Measurements from ENCODE around the gene ZNF106.

ZNF106 gene

DNA sequence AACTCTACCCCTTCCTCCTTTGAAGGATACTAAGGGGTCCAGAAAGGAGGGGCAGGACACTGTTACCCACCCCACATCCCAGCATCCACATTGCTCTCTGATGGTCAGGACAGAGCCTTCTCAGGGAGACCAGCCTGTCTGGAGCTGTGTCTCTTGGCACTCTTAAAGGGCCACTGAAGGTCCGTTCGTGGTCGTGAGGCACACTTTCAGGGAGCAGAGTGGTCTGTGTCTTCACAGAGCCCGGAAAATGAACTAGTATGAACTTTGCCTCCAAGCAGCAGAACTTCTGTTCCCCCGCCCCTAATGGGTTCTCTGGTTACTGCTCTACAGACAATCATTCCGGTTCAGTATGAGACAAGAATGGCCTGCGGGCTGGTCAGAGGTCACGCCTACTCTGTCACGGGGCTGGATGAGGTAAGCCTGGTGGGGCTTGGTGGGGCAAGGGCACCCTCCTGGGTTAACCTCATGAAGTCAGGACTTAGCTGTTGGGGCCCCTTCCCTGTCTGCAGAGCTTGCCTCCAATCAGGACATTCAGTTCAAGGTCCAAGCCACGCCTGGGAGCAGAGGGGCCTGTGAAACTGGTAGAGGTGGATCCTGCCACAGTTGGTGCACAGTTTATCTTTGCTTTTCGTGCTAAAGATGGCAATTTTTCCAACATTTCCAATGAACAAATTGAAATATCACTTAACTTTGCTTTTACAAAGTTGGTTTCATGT, 98.5 kb downstream of the ZNF106 start:
- H2AFZ ChIP-seq (ENCODE audit: low read depth, low read length, severe bottlenecking): no peak overlapping the region
- no peaks in the 10 kb centered on the region for H3K79me2 ChIP-seq (ENCODE audit: insufficient read depth, low read length)
- H3K4me3 ChIP-seq (ENCODE audit: insufficient read depth, low read length, poor library complexity, severe bottlenecking): no peak overlapping the region
- no peaks in the 10 kb centered on the region for H3K9me3 ChIP-seq (ENCODE audit: insufficient read depth, low read length)
- H3K9me2 ChIP-seq (replicated peaks; ENCODE audit: insufficient read depth, low read length): no peaks in the 10 kb centered on the region
- H3F3A ChIP-seq (ENCODE audit: insufficient read depth): no peaks in the 10 kb centered on the region
- no peaks in the 10 kb centered on the region for H3K27me3 ChIP-seq (ENCODE audit: low read length)
- H3K27ac ChIP-seq (ENCODE audit: low read depth, low read length): no peak overlapping the region
- H4K20me1 ChIP-seq (ENCODE audit: low read depth, low read length): no peaks in the 10 kb centered on the region
- H3K4me2 ChIP-seq (ENCODE audit: low read depth, low read length, poor library complexity, severe bottlenecking): no peak overlapping the region
- no peak for TF ChIP-seq EZH2phosphoT487 (conservative IDR thresholded peaks at IDR 0.05; ENCODE audit: low read length)
- TF ChIP-seq, protein P1, sequence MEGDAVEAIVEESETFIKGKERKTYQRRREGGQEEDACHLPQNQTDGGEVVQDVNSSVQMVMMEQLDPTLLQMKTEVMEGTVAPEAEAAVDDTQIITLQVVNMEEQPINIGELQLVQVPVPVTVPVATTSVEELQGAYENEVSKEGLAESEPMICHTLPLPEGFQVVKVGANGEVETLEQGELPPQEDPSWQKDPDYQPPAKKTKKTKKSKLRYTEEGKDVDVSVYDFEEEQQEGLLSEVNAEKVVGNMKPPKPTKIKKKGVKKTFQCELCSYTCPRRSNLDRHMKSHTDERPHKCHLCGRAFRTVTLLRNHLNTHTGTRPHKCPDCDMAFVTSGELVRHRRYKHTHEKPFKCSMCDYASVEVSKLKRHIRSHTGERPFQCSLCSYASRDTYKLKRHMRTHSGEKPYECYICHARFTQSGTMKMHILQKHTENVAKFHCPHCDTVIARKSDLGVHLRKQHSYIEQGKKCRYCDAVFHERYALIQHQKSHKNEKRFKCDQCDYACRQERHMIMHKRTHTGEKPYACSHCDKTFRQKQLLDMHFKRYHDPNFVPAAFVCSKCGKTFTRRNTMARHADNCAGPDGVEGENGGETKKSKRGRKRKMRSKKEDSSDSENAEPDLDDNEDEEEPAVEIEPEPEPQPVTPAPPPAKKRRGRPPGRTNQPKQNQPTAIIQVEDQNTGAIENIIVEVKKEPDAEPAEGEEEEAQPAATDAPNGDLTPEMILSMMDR (IDR thresholded peaks at IDR 0.05; ENCODE audit: insufficient read depth, low read length, poor library complexity, severe bottlenecking): no peak
- H3K9ac ChIP-seq (ENCODE audit: low read length): no peak overlapping the region
- no peaks in the 10 kb centered on the region for H3K36me3 ChIP-seq (ENCODE audit: low read length)

DNA sequence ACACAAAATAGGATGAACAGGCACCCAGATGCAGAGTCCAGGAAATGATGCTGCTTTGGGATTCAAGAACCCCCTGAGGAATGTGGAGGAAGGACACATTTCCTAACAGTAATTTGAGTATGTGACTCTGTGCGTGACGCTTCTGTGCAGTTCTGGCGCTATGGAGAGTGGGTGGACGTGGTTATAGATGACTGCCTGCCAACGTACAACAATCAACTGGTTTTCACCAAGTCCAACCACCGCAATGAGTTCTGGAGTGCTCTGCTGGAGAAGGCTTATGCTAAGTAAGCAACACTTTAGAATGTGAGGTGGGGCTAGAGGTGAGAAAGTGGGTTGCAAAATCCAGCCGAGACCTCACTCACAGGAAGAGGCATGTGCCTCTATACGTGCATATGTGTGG, 103.3 kb downstream of the ZNF106 start:
- Histone ChIP-seq H3K4me2 (ENCODE audit: low read depth, low read length, poor library complexity, severe bottlenecking) (no peak overlapping the region), H3K9ac (ENCODE audit: low read length) (no peak overlapping the region)

DNA sequence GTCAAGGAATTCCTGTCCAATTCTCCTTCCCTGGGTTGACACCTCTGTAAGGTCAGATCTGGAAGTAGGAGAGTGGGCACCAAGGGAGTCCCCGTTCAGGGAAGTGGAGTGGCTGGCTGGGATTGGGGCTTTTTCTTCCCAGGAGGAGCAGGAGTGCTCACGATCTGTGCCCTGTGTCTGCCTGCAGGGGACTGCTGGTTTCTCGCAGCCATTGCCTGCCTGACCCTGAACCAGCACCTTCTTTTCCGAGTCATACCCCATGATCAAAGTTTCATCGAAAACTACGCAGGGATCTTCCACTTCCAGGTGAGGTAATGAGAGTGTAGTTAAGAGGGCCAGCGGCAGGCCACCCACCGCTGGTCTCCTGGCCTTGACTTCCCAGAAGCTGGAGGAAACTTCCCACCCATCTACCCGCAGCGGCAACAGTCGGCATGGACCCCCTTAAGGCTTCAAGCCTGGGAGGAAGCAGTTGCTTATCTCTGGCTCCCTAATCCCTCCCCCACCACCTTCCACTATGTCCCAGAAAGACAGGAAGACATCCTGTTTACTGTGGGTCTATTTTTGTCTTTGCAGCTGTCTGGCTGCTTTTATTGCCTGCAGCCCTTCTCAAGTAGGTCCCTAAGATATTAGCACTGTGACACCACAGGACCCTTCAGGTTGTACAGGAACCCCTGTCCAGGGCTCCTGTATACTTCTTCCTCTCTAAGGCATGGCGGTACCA, 104.8 kb downstream of the ZNF106 start:
- no peak overlapping the region for H3K4me3 ChIP-seq (ENCODE audit: insufficient read depth, low read length, poor library complexity, severe bottlenecking)
- no peak overlapping the region for H3K9ac ChIP-seq (ENCODE audit: low read length)
- no peak overlapping the region for H3K4me2 ChIP-seq (ENCODE audit: low read depth, low read length, poor library complexity, severe bottlenecking)
- no peaks in the 10 kb centered on the region for H3F3A ChIP-seq (ENCODE audit: insufficient read depth)
- no peaks in the 10 kb centered on the region for H3K79me2 ChIP-seq (ENCODE audit: insufficient read depth, low read length)
- H3K9me2 ChIP-seq (replicated peaks; ENCODE audit: insufficient read depth, low read length): no peaks in the 10 kb centered on the region
- H3K36me3 ChIP-seq (ENCODE audit: low read length): no peaks in the 10 kb centered on the region
- no peaks in the 10 kb centered on the region for H4K20me1 ChIP-seq (ENCODE audit: low read depth, low read length)
- no peaks in the 10 kb centered on the region for H3K9me3 ChIP-seq (ENCODE audit: insufficient read depth, low read length)
- no peak overlapping the region for H3K27ac ChIP-seq (ENCODE audit: low read depth, low read length)
- no peak overlapping the region for H2AFZ ChIP-seq (ENCODE audit: low read depth, low read length, severe bottlenecking)
- H3K27me3 ChIP-seq (ENCODE audit: low read length): no peaks in the 10 kb centered on the region
- no peak for TF ChIP-seq EZH2phosphoT487 (conservative IDR thresholded peaks at IDR 0.05; ENCODE audit: low read length)
- TF ChIP-seq, protein P1 (IDR thresholded peaks at IDR 0.05; ENCODE audit: insufficient read depth, low read length, poor library complexity, severe bottlenecking): no peak

More for the DNA sequence above, 103.3 kb downstream of the ZNF106 start:
- Histone ChIP-seq H3K9me2 (replicated peaks; ENCODE audit: insufficient read depth, low read length) (no peaks in the 10 kb centered on the region), H2AFZ (ENCODE audit: low read depth, low read length, severe bottlenecking) (no peak overlapping the region), H3K9me3 (ENCODE audit: insufficient read depth, low read length) (no peaks in the 10 kb centered on the region), H3K27ac (ENCODE audit: low read depth, low read length) (no peak overlapping the region), H3K79me2 (ENCODE audit: insufficient read depth, low read length) (no peaks in the 10 kb centered on the region), H3K4me3 (ENCODE audit: insufficient read depth, low read length, poor library complexity, severe bottlenecking) (no peak overlapping the region), H3F3A (ENCODE audit: insufficient read depth) (no peaks in the 10 kb centered on the region), H3K27me3 (ENCODE audit: low read length) (no peaks in the 10 kb centered on the region), H3K36me3 (ENCODE audit: low read length) (no peaks in the 10 kb centered on the region), H4K20me1 (ENCODE audit: low read depth, low read length) (no peaks in the 10 kb centered on the region)
- TF ChIP-seq, protein P1 (IDR thresholded peaks at IDR 0.05; ENCODE audit: insufficient read depth, low read length, poor library complexity, severe bottlenecking): no peak
- TF ChIP-seq EZH2phosphoT487 (conservative IDR thresholded peaks at IDR 0.05; ENCODE audit: low read length): no peak

Data from SU-DHL-6 (cell line).